HFF-Myc (cell line): ENCODE data around the gene CHAF1B.

Source experiments
- DNase-seq: peaks from one replicate; pipeline ENCODE4 v3.0.0-alpha.2; 2011; ENCODE audit warnings: low read depth; ENCODE audit errors: extremely low read depth
- H3K4me3 ChIP-seq: replicated peaks from 2 replicates; pipeline ENCODE4 v1.5.1; 2011; ENCODE audit warnings: low read depth, mild to moderate bottlenecking, control low read depth, low read length
- CTCF ChIP-seq: IDR thresholded peaks from 2 replicates; pipeline ENCODE4 v1.5.1; 2012; ENCODE audit warnings: mild to moderate bottlenecking, low read depth, low read length, control low read depth; ENCODE audit errors: missing control alignments

The CHAF1B gene

GRCh38 chr21:36460866-36461265, 75.7 kb downstream of the CHAF1B start:
- TF ChIP-seq CTCF = no peak
- DNase-seq = no peak

GRCh38 chr21:36461277-36461917, 76.2 kb downstream of the CHAF1B start:
- no peak for DNase-seq
- H3K4me3 ChIP-seq = no peak overlapping the region
- TF ChIP-seq CTCF = no peak

More at GRCh38 chr21:36460866-36461265, 75.7 kb downstream of the CHAF1B start:
- no peak overlapping the region for H3K4me3 ChIP-seq

GRCh38 chr21:36461918-36462486, 76.8 kb downstream of the CHAF1B start:
- no peak overlapping the region for H3K4me3 ChIP-seq
- DNase-seq = no peak
- TF ChIP-seq CTCF = no peak

- no peak overlapping the region for H3K4me3 ChIP-seq
- no peak for DNase-seq
- no peak for TF ChIP-seq CTCF
These were observed 78.0 kb downstream of the CHAF1B start for GRCh38 chr21:36463204-36463603.

GRCh38 chr21:36463991-36464390, 78.8 kb downstream of the CHAF1B start:
- no peak for DNase-seq
- no peak for TF ChIP-seq CTCF
- H3K4me3 ChIP-seq = no peak overlapping the region

- DNase-seq = no peak
- no peak overlapping the region for H3K4me3 ChIP-seq
- no peak for TF ChIP-seq CTCF
These were observed 79.4 kb downstream of the CHAF1B start for GRCh38 chr21:36464590-36464989.
